Limb (tissue), 2 donors: ENCODE data around the gene ATP2B3.
A peak's percentile ranks its signal among the peaks of the same experiment; 100 is the strongest.

Experiments
- DNase-seq, 2 donors: peaks; one replicate each; pipeline ENCODE4 v3.0.0-alpha.2; 2016; ENCODE audit errors: extremely low spot score in 2 of 2

The ATP2B3 gene

DNA sequence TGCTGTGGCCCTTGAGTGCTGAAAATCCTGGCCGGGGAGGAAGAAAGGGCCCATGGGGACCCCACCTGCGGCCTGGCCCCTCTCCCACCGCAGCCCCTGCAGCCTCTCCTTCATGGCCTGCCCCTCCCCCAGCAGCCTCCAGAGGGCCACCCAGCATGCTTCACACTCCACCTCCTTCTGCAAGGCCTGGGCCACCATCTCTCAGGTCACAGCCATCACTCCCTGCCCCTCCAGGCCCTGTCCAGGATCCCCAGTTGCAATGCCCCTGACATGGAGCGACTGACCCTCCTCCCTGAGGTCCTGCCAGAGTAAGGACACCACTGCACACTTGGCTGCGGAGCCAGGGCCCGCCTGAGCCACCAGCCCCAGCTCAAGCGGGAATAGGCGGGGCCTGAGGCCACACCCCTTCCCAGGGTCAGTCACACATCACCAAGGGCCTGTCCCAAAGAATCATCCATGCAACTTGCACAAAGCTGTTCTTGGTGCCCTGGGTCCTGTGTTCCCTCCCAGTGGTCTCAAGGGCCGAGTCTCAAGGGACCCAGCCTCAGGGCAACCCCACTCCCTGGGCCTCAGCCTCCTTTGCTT, 48.6 kb downstream of the ATP2B3 start:
- no peak for DNase-seq

DNA sequence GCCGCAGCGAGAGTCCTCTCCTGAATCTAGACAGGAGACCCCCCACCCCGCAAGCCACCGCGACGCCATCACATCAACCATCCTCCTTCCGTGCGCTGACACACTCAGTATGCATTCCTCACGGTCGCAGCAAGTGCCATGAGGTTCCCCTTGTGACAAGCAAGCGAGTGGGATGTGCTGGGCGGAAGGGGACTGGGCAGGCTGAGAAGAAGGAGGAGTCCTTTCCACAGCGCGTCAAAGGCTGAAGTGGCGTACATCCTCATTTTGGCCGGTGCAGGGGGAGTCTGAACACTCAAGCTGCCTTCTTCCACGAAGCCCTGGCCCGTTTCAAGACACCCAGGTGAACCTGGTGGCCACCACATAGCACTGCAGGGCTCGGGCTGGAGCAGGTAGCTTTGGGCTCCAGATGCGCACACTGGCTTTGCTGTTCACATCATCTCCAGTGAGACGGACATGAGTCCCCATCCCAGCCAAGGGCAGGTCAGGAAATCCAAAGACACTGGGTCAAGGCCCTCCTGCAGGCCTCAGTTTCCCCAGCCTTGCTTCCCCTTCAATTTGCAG, 51.1 kb downstream of the ATP2B3 start:
- no peak for DNase-seq

DNA sequence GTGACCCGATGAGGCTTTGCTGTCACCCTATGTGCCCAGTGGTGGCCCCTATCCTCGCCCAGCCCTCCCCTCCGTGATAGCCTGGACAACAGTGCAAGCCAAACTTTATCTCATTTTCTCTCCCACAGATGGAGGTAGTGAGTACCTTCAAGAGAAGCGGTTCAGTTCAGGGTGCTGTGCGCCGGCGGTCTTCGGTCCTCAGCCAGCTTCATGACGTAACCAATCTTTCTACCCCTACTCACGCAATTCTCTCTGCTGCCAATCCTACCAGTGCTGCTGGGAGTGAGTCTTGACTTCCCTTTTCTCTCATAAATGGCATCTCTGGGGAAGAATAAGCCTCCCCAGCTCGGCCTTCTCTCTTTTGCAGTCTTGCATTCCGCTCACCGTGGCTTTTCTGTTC, 52.0 kb downstream of the ATP2B3 start:
- no peak for DNase-seq

- no peak for DNase-seq
Measured at GRCh38 chrX:153571534-153571908, 54.1 kb downstream of the ATP2B3 start.

DNA sequence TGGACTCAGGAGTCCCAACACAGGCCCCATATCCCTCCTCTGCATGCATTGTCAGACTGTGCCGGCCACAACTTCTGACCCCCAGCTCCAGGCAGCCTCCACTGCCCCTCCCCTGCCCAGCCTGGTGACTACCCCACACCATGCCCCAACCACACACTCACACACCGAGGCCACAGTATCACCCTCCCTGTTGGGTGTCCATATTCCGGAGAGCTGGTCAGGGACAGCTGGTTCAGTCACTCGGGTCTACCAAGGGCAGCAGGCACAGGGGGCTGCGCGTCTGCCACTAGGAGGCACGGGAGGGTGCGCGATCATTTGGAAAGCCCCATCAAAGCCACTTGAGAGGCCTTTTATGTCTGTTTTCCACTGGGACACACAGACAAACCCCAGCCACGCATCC, 55.2 kb downstream of the ATP2B3 start:
- DNase-seq = no peak

DNA sequence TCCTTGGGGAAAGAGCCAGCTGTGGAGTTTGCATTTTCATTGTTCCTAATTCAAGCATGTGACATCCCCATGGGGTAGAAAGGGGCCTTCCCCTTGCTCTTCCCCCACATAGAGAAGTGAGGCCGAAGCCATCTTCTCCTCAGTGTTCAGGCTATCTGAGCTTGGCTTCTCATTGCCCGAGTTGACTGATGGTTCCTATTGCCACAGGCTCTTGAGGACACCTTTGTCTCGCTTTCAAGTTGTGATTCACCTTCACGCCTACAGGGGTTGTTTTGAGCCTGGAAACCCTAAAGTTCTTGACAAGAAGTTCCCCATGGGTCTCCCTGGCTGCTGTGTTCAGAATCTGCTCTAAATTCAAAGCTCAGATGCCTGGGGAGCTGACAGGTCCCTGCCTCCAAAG, 56.5 kb downstream of the ATP2B3 start:
- no peak for DNase-seq

DNA sequence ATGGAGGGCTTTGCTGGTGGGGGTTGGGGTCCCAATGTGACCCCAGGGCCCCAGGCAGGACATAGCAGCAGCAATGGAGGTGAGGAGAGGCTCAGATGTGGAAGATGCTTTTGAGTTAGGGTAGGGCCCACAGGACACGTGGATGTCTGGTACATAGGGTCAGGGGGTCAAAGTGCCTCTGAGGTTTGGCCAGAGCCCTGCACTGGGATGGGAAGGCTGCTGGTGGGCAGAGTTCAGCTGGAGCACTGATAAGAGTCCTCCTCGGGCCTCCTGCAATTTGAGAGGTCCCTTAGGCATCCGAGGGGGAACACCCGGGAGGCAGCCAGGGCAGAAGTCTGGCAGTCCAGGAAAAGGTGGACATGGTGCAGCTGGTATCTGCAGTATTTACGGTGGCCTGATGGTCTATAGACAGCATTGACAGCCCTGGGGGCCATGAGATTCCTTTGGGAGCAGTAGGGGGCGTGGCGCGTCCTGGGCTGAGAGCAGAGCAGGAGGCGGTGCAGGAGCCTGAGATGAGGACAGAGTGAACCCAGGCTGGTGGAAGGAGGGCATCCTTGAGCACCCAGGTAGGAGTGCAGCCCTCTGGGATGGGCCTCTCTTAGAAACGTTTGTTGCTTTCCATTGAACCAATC, 58.9 kb downstream of the ATP2B3 start:
- DNase-seq = no peak

- no peak for DNase-seq
Measured at GRCh38 chrX:153576961-153577360, 59.5 kb downstream of the ATP2B3 start.

DNA sequence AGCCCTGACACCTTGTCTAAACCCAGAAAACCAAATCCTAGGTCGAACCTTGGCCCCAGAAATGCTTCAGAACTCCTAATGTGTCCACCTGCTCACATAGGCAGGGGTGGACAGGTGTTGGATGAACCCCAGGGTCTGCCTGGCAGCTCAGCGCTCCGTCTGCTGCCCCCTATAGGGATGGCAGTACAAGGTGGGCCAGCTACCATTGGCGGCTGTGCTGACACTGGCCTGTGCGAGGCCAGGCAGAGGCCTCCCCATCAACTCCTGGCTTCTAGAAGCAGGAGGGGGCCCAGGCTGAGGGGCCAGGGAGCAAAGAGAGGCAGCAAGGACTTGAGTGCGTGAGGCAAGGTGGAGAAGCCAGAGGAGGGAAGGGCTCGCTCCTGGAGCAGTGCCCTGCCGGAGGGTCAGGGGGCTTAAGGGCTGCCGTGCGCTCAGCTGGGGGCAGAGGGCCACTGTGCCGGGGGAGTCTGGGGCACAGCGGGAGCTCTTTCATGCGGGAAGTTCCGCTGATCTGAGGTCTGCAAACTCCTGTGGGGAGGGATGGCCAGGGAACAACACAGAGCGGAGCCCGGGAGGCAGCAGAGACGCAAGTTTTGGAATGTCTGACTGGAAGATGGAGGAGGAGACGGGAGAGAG, 60.9 kb downstream of the ATP2B3 start:
- no peak for DNase-seq

GRCh38 chrX:153578889-153579288, 61.4 kb downstream of the ATP2B3 start:
- DNase-seq = no peak

- DNase-seq = no peak
Measured at GRCh38 chrX:153580700-153581386, 63.4 kb downstream of the ATP2B3 start.

DNA sequence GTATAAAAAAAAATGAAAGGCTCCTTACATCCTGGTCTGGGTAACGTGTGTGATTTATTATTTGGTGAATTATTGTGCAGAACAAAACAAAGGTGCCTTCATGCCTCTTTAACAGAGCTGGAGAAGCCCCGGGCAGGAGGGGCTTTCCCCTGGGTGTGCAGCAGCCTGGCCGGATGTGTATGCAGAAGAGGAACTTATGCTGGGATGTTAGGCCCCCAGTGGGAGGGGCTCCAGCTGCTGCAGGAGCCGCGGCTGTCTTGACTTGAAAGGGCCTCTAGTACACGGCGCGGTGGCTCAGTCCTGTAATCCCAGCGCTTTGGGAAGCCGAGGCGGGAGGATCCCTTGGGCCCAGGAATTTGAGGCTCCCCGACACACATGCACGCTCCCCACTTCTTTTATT, 65.5 kb downstream of the ATP2B3 start:
- DNase-seq = peak; percentile 10 to 54

- DNase-seq = no peak
Measured at GRCh38 chrX:153583433-153583832, 66.0 kb downstream of the ATP2B3 start.

DNA sequence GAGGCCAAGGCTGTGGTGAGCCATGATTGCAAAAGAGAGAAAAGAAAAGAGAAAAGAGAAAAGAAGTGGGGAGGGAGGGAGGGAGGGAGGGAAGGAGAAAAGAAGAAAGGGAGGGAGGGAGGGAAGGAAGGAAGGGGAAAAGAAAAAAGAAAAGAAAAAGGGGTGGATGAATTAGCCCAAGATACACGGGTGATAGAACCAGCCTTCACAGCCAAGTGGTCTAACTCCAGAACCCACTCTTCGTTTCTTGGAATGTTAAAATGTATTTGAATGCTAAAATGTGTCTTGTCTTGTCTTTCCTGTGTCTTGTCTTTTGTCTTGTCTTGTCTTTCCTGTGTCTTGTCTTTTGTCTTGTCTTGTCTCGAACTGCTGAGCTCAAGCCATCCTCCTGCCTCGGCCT, 68.4 kb downstream of the ATP2B3 start:
- no peak for DNase-seq

DNA sequence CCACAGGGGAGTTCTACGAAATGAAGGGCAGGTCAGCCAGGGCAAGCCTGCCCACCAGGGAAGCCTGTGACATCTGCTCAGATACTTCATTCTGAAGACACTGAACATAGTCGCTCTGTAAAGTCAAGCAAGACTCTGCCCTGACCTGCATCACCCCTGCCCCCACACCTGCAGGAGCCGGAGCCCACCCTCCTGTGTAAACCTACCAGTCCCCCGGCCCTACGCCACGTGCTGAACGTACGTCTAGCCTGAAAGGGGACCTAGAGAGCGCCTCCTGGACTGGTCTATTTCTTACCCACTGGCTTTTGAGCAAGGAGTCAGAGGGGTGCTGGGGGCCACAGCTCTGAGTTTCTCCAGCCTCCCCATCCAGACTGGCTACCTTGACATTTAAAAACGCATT, 69.9 kb downstream of the ATP2B3 start:
- no peak for DNase-seq

GRCh38 chrX:153588021-153588781, 70.8 kb downstream of the ATP2B3 start:
- no peak for DNase-seq

GRCh38 chrX:153588782-153589446, 71.5 kb downstream of the ATP2B3 start:
- no peak for DNase-seq

DNA sequence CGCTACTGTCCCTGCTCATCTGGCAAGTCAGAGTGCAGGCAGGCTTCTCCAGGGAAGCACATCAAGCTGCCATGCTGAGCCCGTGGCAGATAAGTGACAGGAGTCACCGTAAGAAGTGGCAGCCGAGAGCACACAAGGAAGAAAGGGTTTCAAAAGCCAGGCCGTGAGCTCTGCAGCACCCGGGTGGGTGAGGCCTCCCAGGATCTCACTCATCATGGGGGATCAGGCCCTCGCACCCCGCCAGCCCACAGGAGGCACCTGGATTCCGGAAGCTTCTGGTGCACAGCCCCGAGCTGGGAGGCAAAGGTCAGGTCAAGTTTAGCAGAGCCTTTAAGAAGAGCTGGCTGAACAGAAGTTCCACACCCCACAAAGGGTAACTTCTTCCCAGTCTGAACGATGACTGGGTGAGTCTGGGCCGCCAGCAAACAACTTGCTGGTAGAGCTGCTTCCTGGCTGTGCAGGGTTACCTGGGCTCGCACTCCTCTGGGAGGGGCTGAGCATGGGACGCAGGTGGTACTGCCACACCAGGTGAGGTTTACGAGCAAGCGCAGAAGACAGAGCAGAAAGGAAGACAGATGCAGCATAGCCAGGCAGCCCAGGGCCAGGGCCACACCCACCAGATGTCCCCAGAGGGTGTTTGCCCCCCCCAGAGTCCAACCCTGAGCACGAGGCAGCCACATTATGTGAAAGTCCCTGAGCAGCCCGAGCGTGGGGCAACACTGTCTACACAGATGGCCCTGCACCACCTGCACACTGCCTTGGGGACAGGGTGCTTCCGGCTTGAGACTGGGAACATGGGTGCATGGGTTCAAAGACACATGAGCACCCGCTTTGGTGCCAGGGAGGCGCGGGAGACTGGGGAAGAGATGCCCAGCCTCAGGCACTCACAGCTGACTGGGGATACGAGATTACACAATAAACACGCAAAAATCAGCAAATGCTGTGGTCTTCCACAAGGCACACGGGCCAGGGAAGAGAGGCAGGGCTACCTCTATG, 73.8 kb downstream of the ATP2B3 start:
- DNase-seq = peak in 1 of 2 donors; percentile 9

- DNase-seq = no peak
Measured at GRCh38 chrX:153592091-153592833, 74.8 kb downstream of the ATP2B3 start.
